SK-N-MC (cell line): ENCODE results near the gene OTOP3.

Source experiments
- EZH2 ChIP-seq: fragments of 200-600 bp; sonication (generic); IDR thresholded peaks from one replicate; pipeline ENCODE4 v1.6.1; 2017; ENCODE audit warnings: antibody characterized with exemption
- FOXP2 ChIP-seq: optimal IDR thresholded peaks from 2 replicates; pipeline ENCODE3; 2011; ENCODE audit warnings: mild to moderate bottlenecking, moderate library complexity; ENCODE audit not compliant: insufficient read depth; ENCODE audit errors: extremely low read length, control extremely low read depth
- POLR2AphosphoS5 ChIP-seq: IDR thresholded peaks from 2 replicates; pipeline ENCODE4 v1.6.1; 2012; ENCODE audit warnings: mild to moderate bottlenecking, low read depth, low read length, borderline replicate concordance

- TF ChIP-seq POLR2AphosphoS5 (no peak), EZH2 (no peak), FOXP2 (no peak)
These were observed 43.5 kb upstream of the OTOP3 start for GRCh38 chr17:74892013-74892841.
